NCI-H128 (cell line): ENCODE results near the gene DEFB113.

Experiments used
- DNase-seq: peaks from one replicate; lab custom pipeline; 2025; ENCODE audit not compliant: unreplicated experiment; lab: John Stamatoyannopoulos, UW

Gene DEFB113

DNA sequence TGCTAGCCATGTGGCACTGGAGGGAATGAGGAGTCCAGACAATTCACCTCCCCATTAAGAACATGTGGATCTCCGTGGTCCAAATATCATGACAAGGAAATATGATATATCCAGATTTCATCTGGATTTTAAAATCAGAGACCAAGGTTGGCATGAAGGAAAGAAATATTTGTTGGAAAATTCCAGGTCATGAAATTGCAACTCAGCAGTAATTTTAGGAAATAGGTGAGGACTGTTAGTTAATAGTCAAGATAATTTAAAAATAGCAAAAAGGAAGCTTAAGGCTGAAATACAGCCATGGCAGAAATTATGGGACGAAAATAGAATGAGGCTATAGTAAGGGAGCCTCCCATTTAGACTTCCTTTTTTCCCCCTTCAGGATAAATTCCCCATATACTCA, 32.4 kb downstream of the DEFB113 start:
- DNase-seq, result no peak

DNA sequence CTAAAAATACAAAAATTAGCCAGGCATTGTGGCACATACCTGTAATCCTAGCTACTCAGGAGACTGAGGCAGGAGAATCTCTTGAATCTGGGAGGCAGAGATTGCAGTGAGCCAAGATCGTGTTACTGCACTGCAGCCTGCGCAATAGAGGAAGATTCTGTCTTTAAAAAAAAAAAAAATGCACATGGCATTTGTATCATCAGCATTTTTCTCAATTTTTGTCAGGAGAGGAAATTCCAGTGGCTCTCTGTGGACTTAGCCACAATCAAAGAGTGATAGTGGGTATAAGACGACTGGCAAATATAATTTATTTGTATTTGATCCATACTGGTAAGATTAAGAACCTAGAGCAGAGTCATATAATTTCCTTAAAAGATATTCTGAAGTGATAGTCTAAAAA, 34.0 kb downstream of the DEFB113 start:
- no peak for DNase-seq

DNA sequence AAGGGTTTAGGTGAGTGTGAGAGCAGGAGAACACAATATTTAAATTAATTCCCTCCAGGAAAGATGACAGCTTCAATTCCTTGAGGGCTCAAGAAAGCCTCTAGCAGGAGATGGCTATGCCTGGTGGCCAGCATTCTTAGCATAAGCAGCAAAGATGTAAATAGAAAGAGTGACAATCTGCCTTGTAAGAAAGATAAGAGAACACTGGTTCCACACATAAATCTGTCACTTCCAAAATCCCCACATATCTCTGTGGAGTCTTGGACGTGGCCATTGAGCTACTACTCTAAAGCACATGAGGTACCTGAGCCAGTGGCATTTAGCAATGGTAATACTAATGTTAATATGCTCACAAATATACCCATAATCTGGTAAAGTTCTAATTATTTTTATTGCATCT, 34.7 kb downstream of the DEFB113 start:
- no peak for DNase-seq

DNA sequence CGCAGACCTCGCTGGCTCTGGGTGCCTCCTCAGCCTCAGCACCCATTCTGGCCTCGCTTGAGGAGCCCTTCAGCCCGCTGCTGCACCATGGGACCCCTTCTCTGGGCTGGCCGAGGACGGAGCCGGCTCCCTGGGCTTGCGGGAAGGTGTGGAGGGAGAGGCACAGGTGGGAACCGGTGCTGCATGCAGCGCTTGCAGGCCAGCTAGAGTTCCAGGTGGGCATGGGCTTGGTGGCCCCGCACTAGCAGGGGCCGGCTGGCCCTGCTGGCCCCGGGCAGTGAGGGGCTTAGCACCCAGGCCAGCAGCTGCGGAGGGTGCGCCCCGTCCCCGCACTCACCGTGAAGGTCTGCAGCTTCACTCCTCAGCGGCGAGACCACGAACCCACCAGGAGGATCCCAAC, 35.9 kb downstream of the DEFB113 start:
- no peak for DNase-seq

DNA sequence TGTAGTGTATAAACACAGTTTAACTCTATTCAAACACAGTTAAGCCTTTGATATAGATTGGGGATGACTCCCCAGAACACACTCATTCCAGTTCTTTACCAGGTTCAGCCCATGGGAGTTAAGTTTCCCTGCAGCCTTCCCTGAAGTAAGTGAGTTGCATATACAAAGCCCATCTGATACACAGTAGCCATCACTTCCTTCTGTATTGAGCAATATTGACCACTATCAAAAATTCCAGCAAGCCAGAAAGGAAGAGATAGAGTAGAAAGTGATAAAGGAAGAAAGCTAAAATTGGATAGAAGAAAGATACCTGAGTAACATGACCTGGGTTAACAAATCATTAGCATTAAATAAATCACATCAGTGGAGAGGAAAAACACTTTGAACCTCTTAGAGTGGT, 40.1 kb downstream of the DEFB113 start:
- no peak for DNase-seq

DNA sequence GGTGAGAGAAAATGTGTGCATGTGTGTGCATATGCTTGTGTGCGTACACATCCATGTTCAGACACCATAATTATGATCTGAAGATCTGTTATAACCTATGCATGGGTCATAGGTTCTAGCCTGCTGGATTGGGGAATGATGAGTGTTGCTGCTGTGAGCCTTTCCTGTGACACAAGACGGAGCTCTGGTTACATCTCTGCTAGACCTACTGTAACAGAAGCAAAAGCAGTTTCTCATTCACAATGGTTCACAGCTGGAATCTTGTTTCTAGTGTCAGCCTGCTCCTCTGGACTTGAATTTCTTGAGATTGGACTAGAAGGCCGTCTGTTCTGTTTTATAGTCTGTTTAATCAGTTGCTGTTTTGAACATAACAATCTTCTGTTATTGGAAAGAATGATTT, 45.6 kb downstream of the DEFB113 start:
- DNase-seq, result peak; percentile 3

DNA sequence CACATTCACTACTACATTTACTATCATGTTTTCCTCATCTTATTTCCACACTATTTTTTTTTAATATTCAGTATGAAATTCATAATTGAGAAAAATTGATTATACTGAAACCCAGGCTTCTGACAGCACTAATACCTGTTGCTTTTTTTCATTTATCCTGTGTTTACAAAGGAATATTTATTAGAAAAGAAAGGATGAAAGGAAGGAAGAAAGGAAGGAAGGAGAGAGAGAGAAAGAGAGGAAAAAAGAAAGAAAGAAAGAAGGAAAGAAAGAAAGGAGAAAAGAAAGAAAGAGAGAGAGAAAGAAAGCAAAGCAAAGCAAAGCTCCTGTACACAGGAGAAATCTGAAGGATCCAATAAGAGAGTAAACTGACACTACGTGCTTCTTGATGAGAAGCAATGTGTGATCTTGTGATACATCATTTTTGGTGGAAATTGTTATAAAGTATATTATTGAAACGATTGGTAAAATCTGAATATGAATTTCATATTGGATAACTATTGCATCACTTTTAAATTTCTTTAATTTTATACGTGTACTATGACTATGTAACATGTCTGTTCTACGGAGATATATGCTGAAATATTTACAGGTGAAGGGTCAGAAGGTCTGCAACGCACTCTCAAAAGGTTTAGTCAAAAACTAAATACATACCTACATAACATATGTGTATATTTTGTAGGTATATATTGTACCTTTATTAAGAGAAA, 49.3 kb downstream of the DEFB113 start:
- DNase-seq, result no peak

DNA sequence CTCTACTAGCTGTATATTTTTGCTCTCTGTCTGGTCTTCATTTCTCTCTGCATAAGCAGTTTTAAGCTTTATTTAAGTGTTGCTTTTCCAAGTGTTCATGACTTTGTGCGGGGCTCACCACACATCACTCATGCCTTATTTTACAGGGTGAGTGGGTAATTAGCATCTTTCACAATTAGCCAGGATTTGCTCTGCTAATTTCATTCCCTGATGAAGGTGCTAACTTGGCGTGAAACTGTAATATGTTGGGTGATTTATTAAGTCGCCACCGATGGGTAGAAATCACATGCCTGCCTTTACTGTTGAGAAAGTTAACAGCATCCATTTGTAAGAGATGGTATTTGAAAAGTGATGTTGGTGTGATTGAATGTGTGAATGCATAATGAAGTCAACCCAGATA, 50.2 kb downstream of the DEFB113 start:
- DNase-seq, result no peak

DNA sequence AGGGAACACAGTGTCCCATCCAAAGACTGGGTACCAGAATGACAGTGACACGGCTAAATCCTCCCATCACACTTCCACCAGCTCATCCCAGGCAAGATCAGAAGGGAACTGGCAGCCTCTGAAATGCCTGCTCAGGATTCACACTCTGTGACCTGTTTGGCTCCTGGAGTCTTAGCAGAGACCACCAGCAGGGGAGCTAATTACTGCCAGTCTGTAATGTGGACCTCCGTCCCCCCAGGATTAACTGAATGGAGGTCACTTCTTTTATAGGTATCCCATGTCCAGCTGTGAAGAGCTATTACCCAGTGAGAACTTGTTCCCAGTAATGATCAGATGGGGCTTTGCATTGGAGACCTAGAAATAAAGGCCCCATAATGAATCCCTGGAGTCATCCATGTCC, 50.6 kb downstream of the DEFB113 start:
- DNase-seq, result no peak
